Endothelial cell of umbilical vein (primary cell): Measurements from ENCODE around the gene G3BP1.

Experiments used
- CTCF ChIP-seq, 2 donors: IDR thresholded peaks; 1 replicate in 1 of 2; 2 replicates in 1 of 2; pipeline ENCODE4 v1.5.1; 2011; ENCODE audit warnings: low read length in 2 of 2, mild to moderate bottlenecking in 2 of 2, moderate library complexity in 2 of 2, control low read depth in 1 of 2, inconsistent platforms in 1 of 2, low read depth in 1 of 2; ENCODE audit not compliant: insufficient read depth in 1 of 2; ENCODE audit errors: extremely low read depth in 1 of 2
- FOS ChIP-seq: IDR thresholded peaks from 2 replicates; pipeline ENCODE4 v1.6.1; 2011; ENCODE audit warnings: mild to moderate bottlenecking, low read length, moderate library complexity, borderline replicate concordance; ENCODE audit not compliant: insufficient read depth
- GATA2 ChIP-seq: IDR thresholded peaks from 2 replicates; pipeline ENCODE4 v1.7.0; 2011; ENCODE audit warnings: low read depth, mild to moderate bottlenecking, moderate library complexity, mixed read lengths, low read length; ENCODE audit not compliant: insufficient read length, insufficient read depth
- POLR2A ChIP-seq: IDR thresholded peaks from 2 replicates; pipeline ENCODE4 v1.6.1; 2012; ENCODE audit warnings: low read depth, mild to moderate bottlenecking, control low read depth, low read length
- TF ChIP-seq, protein P1 (sequence below): IDR thresholded peaks from 2 replicates; pipeline ENCODE4 v1.6.1; 2011; ENCODE audit not compliant: insufficient read depth, insufficient read length

GRCh38 chr5:151781201-151781600 is 9.4 kb downstream of the G3BP1 start:
- TF ChIP-seq GATA2 (no peak), CTCF (IDR thresholded peaks at IDR 0.05; ENCODE audit: extremely low read depth in 1 of 2, insufficient read depth in 1 of 2, low read depth in 1 of 2, low read length in 2 of 2) (no peak), POLR2A (no peak), FOS (no peak)
- TF ChIP-seq, protein P1, sequence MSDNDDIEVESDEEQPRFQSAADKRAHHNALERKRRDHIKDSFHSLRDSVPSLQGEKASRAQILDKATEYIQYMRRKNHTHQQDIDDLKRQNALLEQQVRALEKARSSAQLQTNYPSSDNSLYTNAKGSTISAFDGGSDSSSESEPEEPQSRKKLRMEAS, result no peak
